Neural cell (in vitro differentiated cells): Measurements from ENCODE around the gene NARS2.

Experiments
- CTCF ChIP-seq: fragments of 450-650 bp; IDR thresholded peaks from 2 replicates; pipeline ENCODE4 v1.5.1; 2014; ENCODE audit warnings: antibody characterized with exemption, mild to moderate bottlenecking, moderate library complexity; ENCODE audit not compliant: poor library complexity, severe bottlenecking
- EZH2 ChIP-seq: fragments of 200-600, 300-800 bp; shearing (Covaris generic), sonication (generic); IDR thresholded peaks from 2 replicates; pipeline ENCODE4 v1.6.1; 2014; ENCODE audit warnings: antibody characterized with exemption, low read length, borderline replicate concordance, mild to moderate bottlenecking; ENCODE audit not compliant: insufficient read depth, poor library complexity, severe bottlenecking

GRCh38 chr11:78474451-78474850 is 100.2 kb downstream of the NARS2 start:
- TF ChIP-seq EZH2, result no peak
- no peak for TF ChIP-seq CTCF
